ENCODE measurements around the gene MZT2B. TPM values are rescaled to one million over a fixed set of nuclear protein-coding genes. Genes with fewer than 3 reads are reported as not detected.
"Not testable (repeated sequence)": the region's sequence is repeated elsewhere in the genome, so short reads cannot be mapped to it uniquely, and the experiment has no call there.

MZT2B gene
- total and polyA plus RNA-seq, 2 of the 4 experiments (the other 2 are of a cell fraction): 24.9 to 115 TPM

DNA sequence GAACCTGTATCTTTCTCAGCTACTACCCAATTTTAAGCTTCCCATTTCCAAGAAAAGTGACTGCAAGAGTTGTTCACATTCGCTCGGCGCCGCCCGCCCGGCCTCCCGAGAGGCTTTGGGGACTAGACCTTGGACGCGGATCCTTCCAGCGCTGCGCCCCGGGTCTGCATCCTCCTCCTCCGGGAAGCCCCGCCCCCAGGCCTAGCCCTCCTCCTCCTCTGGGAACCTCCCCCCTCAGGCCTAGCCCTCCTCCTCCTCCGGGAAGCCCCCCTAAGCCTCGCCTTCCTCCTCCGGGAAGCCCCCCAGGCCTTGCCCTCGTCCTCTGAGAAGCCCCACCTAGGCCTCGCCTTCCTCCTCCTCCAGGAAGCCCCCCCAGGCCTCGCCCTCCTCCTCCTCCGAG, 45.9 kb downstream of the MZT2B start:
- H4K20me1 ChIP-seq (ENCODE audit: insufficient read depth, low read length); H3K9ac ChIP-seq (ENCODE audit: low read depth, low read length); H3K14ac ChIP-seq (replicated peaks; ENCODE audit: low read depth, low read length); H2BK20ac ChIP-seq (ENCODE audit: low read depth, low read length); H3K4ac ChIP-seq (ENCODE audit: low read depth, low read length); DNase-seq; H3K4me2 ChIP-seq (ENCODE audit: low read depth, low read length); H3K9me3 ChIP-seq (ENCODE audit: control insufficient read depth, insufficient read depth, low read length); H2AFZ ChIP-seq (replicated peaks; ENCODE audit: low read length, poor library complexity); H3K23ac ChIP-seq (ENCODE audit: low read depth, low read length); H3K36me3 ChIP-seq (ENCODE audit: control insufficient read depth, insufficient read depth, low read length); H3K4me1 ChIP-seq (ENCODE audit: control insufficient read depth, insufficient read depth, low read length); H3K9me1 ChIP-seq (ENCODE audit: insufficient read depth, low read length); intact Hi-C loops (cut with micrococcal nuclease); CTCF ChIA-PET; in situ Hi-C loops (cut with MboI; ENCODE audit: low sequenced_read_pairs); H4K8ac ChIP-seq (ENCODE audit: low read depth in 2 of 2, low read length in 2 of 2); H4K5ac ChIP-seq (ENCODE audit: low read depth, low read length); H2BK5ac ChIP-seq (ENCODE audit: low read depth, low read length, poor library complexity, severe bottlenecking); ATAC-seq (ENCODE audit: low read depth); H2BK120ac ChIP-seq (ENCODE audit: low read depth, low read length); H3K18ac ChIP-seq (ENCODE audit: low read depth, low read length); H3K4me3 ChIP-seq (ENCODE audit: insufficient read depth, low read depth, low read length); POLR2A ChIA-PET (ENCODE audit: unreplicated experiment); H3K79me1 ChIP-seq (ENCODE audit: low read depth in 1 of 2, low read length in 2 of 2); H3K27me3 ChIP-seq (ENCODE audit: control insufficient read depth, insufficient read depth, low read length); BruUV-seq (replicated peaks); H2AK5ac ChIP-seq (ENCODE audit: low read depth, low read length); H3K56ac ChIP-seq (ENCODE audit: extremely low read depth, insufficient read depth, low read length); H4K91ac ChIP-seq (ENCODE audit: insufficient read depth, low read depth, low read length); dilution Hi-C loops (cut with HindIII; ENCODE audit: low sequenced_read_pairs, unreplicated experiment); H3K27ac ChIP-seq (ENCODE audit: insufficient read depth, low read length); H2AK9ac ChIP-seq (replicated peaks; ENCODE audit: low read depth, low read length, poor library complexity); H2BK15ac ChIP-seq (ENCODE audit: low read depth, low read length): not testable (repeated sequence)
- WGBS, 2 experiments (ENCODE audit: extremely low coverage in 2 of 2, insufficient read length in 1 of 2): 97% methylated on average over 6 of the region's 21 CpGs; no CpG with 5 or more reads in 1 of the 2 experiments

DNA sequence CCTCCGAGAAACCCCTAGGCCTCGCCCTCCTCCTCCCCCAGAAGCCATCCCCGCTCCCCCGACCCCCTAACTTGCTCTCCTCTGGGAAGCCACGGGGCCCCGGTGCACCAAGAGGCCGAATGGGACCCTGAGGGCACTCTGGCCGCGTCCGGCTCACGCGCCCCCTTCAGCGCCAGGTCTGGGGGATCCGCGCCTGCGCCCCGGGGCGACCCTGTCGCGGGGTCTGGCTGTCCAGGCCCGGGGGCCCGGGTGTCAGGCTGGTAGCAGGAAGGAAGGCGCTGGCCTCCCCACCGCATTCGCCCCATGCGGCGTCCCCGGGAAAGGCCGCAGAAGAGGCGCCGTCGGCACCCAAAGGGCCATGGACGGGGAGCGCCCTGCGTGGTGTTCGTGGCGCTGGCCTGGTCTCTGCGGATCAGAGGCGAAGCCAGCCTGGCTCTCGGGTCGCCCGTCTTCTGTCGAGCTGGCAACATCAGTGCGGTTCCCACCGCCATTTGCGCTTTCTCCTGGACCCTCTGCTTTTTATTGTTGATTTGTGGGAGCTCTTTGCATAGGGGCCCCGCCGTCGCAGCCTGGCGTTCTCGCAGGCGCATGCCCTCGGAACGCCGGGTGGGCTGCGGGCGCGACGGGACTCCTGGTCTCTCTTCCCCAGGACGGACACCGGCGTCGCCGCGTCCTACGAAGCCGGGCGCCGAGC, 46.6 kb downstream of the MZT2B start:
- POLR2A ChIA-PET (ENCODE audit: unreplicated experiment); H3K4me2 ChIP-seq (ENCODE audit: low read depth, low read length); H3K4ac ChIP-seq (ENCODE audit: low read depth, low read length); dilution Hi-C loops (cut with HindIII; ENCODE audit: low sequenced_read_pairs, unreplicated experiment); H4K91ac ChIP-seq (ENCODE audit: insufficient read depth, low read depth, low read length); H3K56ac ChIP-seq (ENCODE audit: extremely low read depth, insufficient read depth, low read length); H2BK5ac ChIP-seq (ENCODE audit: low read depth, low read length, poor library complexity, severe bottlenecking); in situ Hi-C loops (cut with MboI; ENCODE audit: low sequenced_read_pairs); H2AFZ ChIP-seq (replicated peaks; ENCODE audit: low read length, poor library complexity); H3K4me1 ChIP-seq (ENCODE audit: control insufficient read depth, insufficient read depth, low read length); H4K8ac ChIP-seq (ENCODE audit: low read depth in 2 of 2, low read length in 2 of 2); H3K4me3 ChIP-seq (ENCODE audit: insufficient read depth, low read depth, low read length); H3K79me1 ChIP-seq (ENCODE audit: low read depth in 1 of 2, low read length in 2 of 2); intact Hi-C loops (cut with micrococcal nuclease); H2AK5ac ChIP-seq (ENCODE audit: low read depth, low read length); H2BK120ac ChIP-seq (ENCODE audit: low read depth, low read length); H2BK20ac ChIP-seq (ENCODE audit: low read depth, low read length); H3K23ac ChIP-seq (ENCODE audit: low read depth, low read length); H3K27ac ChIP-seq (ENCODE audit: insufficient read depth, low read length); H3K9ac ChIP-seq (ENCODE audit: low read depth, low read length); H3K14ac ChIP-seq (replicated peaks; ENCODE audit: low read depth, low read length); H4K20me1 ChIP-seq (ENCODE audit: insufficient read depth, low read length); CTCF ChIA-PET; DNase-seq; H3K9me3 ChIP-seq (ENCODE audit: control insufficient read depth, insufficient read depth, low read length); H3K9me1 ChIP-seq (ENCODE audit: insufficient read depth, low read length); ATAC-seq (ENCODE audit: low read depth); H4K5ac ChIP-seq (ENCODE audit: low read depth, low read length); H3K36me3 ChIP-seq (ENCODE audit: control insufficient read depth, insufficient read depth, low read length); H2AK9ac ChIP-seq (replicated peaks; ENCODE audit: low read depth, low read length, poor library complexity); BruUV-seq (replicated peaks); H2BK15ac ChIP-seq (ENCODE audit: low read depth, low read length); H3K18ac ChIP-seq (ENCODE audit: low read depth, low read length); H3K27me3 ChIP-seq (ENCODE audit: control insufficient read depth, insufficient read depth, low read length): not testable (repeated sequence)
- 37% methylated on average over 14 of the region's 69 CpGs; no CpG with 5 or more reads in 1 of the 2 experiments for WGBS, 2 experiments (ENCODE audit: extremely low coverage in 2 of 2, insufficient read length in 1 of 2)

Measured in IMR-90 (cell line).